ENCODE results near the gene TACR2. TPM values are rescaled to one million over a fixed set of nuclear protein-coding genes. Genes with fewer than 3 reads are reported as not detected.
"Not testable (repeated sequence)": the region's sequence is repeated elsewhere in the genome, so short reads cannot be mapped to it uniquely, and the experiment has no call there.

Gene TACR2
- polyA plus RNA-seq, 4 donors, result 0.16 to 0.36 (median 0.23) TPM

- DNase-seq (ENCODE audit: low read depth in 4 of 4, low spot score in 2 of 4), result peak; percentile 59 to 85 (median 64)
Observed at GRCh38 chr10:69451209-69451783, 34.6 kb upstream of the TACR2 start, which contains the start of gene TSPAN15. Gene TSPAN15, plus strand, starts transcription at chr10:69451465. Its CDS starts 130 bp downstream, at chr10:69451595.

GRCh38 chr10:69450395-69450794 is 33.7 kb upstream of the TACR2 start:
- DNase-seq (ENCODE audit: low read depth in 4 of 4, low spot score in 2 of 4), result not testable (repeated sequence)

GRCh38 chr10:69449841-69450240 is 33.1 kb upstream of the TACR2 start:
- DNase-seq (ENCODE audit: low read depth in 4 of 4, low spot score in 2 of 4), result no peak

GRCh38 chr10:69446650-69447151 is 30.0 kb upstream of the TACR2 start:
- no peak for DNase-seq (ENCODE audit: low read depth in 4 of 4, low spot score in 2 of 4)

- no peak for DNase-seq (ENCODE audit: low read depth in 4 of 4, low spot score in 2 of 4)
Observed at GRCh38 chr10:69446229-69446628, 29.5 kb upstream of the TACR2 start.

GRCh38 chr10:69445041-69445440 is 28.3 kb upstream of the TACR2 start:
- DNase-seq (ENCODE audit: low read depth in 4 of 4, low spot score in 2 of 4), result no peak

- no peak for DNase-seq (ENCODE audit: low read depth in 4 of 4, low spot score in 2 of 4)
Observed at GRCh38 chr10:69443354-69443753, 26.6 kb upstream of the TACR2 start.

- DNase-seq (ENCODE audit: low read depth in 4 of 4, low spot score in 2 of 4), result no peak
Observed at GRCh38 chr10:69439813-69440506, 23.2 kb upstream of the TACR2 start.

GRCh38 chr10:69439350-69439739 is 22.6 kb upstream of the TACR2 start:
- no peak for DNase-seq (ENCODE audit: low read depth in 4 of 4, low spot score in 2 of 4)

GRCh38 chr10:69438536-69439349 is 22.0 kb upstream of the TACR2 start:
- no peak for DNase-seq (ENCODE audit: low read depth in 4 of 4, low spot score in 2 of 4)

GRCh38 chr10:69437321-69438259 is 20.9 kb upstream of the TACR2 start:
- DNase-seq (ENCODE audit: low read depth in 4 of 4, low spot score in 2 of 4), result no peak

GRCh38 chr10:69435966-69436520 is 19.3 kb upstream of the TACR2 start:
- DNase-seq (ENCODE audit: low read depth in 4 of 4, low spot score in 2 of 4), result no peak

- no peak for DNase-seq (ENCODE audit: low read depth in 4 of 4, low spot score in 2 of 4)
Observed at GRCh38 chr10:69434926-69435325, 18.2 kb upstream of the TACR2 start.

- no peak for DNase-seq (ENCODE audit: low read depth in 4 of 4, low spot score in 2 of 4)
Observed at GRCh38 chr10:69434169-69434568, 17.5 kb upstream of the TACR2 start.

GRCh38 chr10:69428165-69428564 is 11.4 kb upstream of the TACR2 start:
- DNase-seq (ENCODE audit: low read depth in 4 of 4, low spot score in 2 of 4), result no peak

GRCh38 chr10:69426376-69426727 is 9.6 kb upstream of the TACR2 start:
- DNase-seq (ENCODE audit: low read depth in 4 of 4, low spot score in 2 of 4), result no peak

GRCh38 chr10:69425511-69426298 is 9.0 kb upstream of the TACR2 start:
- DNase-seq (ENCODE audit: low read depth in 4 of 4, low spot score in 2 of 4), result no peak

- no peak for DNase-seq (ENCODE audit: low read depth in 4 of 4, low spot score in 2 of 4)
Observed at GRCh38 chr10:69425041-69425440, 8.3 kb upstream of the TACR2 start.

GRCh38 chr10:69422676-69423075 is 6.0 kb upstream of the TACR2 start:
- no peak for DNase-seq (ENCODE audit: low read depth in 4 of 4, low spot score in 2 of 4)

All from left renal cortex interstitium (tissue), 4 donors.